Adrenal gland (tissue), 12 donors: Measurements from ENCODE around the gene OSBPL10. TPM values are rescaled to one million over a fixed set of nuclear protein-coding genes. Genes with fewer than 3 reads are reported as not detected.

ENCODE experiments used
- DNase-seq, 7 donors: peaks; one replicate each; pipeline ENCODE4 v3.0.0-alpha.2; 2019 to 2020
- H3K27ac ChIP-seq, 5 donors: fragments of 200-600 bp; sonication (generic) in 4 of 5; 1 replicate in 3 of 5; 2 replicates in 2 of 5; pipeline versions ENCODE4 v1.5.1 to v1.8.0; 2016 to 2020; ENCODE audit warnings: mild to moderate bottlenecking in 1 of 5
- H3K27me3 ChIP-seq: fragments of 200-600 bp; 2 replicates; pipeline ENCODE4 v1.8.0; 2021
- H3K36me3 ChIP-seq, 2 donors: fragments of 200-600 bp; replicated peaks in 1 of 2; 1 replicate in 1 of 2; 2 replicates in 1 of 2; pipeline versions ENCODE4 v1.5.1 to v1.8.0; 2018 to 2022
- H3K4me1 ChIP-seq, 2 donors: fragments of 200-600 bp; replicated peaks in 1 of 2; 1 replicate in 1 of 2; 2 replicates in 1 of 2; pipeline versions ENCODE4 v1.5.1 to v1.8.0; 2018 to 2021
- H3K4me3 ChIP-seq, 4 donors: fragments of 200-600 bp; sonication (generic) in 3 of 4; one replicate each; pipeline ENCODE4 v1.5.1; 2016 to 2018
- H3K9me3 ChIP-seq, 3 donors: fragments of 200-600 bp; sonication (generic) in 1 of 3; replicated peaks in 1 of 3; 1 replicate in 2 of 3; 2 replicates in 1 of 3; pipeline versions ENCODE4 v1.5.1 to v1.8.0; 2016 to 2021
- POLR2A ChIP-seq, 2 donors: fragments of 450-650 bp; IDR thresholded peaks; one replicate each; pipeline ENCODE4 v1.6.1; 2017; ENCODE audit warnings: antibody characterized with exemption in 2 of 2, mild to moderate bottlenecking in 2 of 2, moderate library complexity in 1 of 2
- WGBS, 4 donors: extraction: QIAGEN DNeasy Blood & Tissue Kit in 2 of 4; methylation state at CpG; one replicate each; pipeline versions ENCODE4 v1.1.5 to v1.1.7; 2013 to 2017; 5-methylcytosine and 5-hydroxymethylcytosine counted together
- intact Hi-C, 2 donors: fragments of 100-400 bp; cut with DNase I; formaldehyde crosslinking; loops; one replicate each; pipeline versions ENCODE4 v1.14.1 to v1.15.0; 2022 to 2023
- polyA plus RNA-seq, 3 donors: library from polyadenylated mRNA; stranded (reverse); fragments of 200-250 nt in 2 of 3; fragments of 350-450 nt in 1 of 3; fragmentation: Illumina TruSeq in 1 of 3; extraction: RNeasy Lipid Tissue Mini Kit (QIAGEN cat#74804) in 1 of 3; gene quantifications; one replicate each; pipeline ENCODE4 v1.2.3, GENCODE V29; 2013 to 2014
- total RNA-seq, 9 donors: library from RNA; depleted of rRNA in 4 of 9; stranded (reverse); fragments of >200 nt in 4 of 9; fragments of 120-200 nt in 1 of 9; fragmentation: NEBNext Ultra II Directional in 1 of 9; extraction: Animal tissue kit (Norgen Biotek cat#: 25700) in 1 of 9; gene quantifications; one replicate each; pipeline versions ENCODE4 v1.1.0 to v1.2.4, GENCODE V29; 2013 to 2023
- TF ChIP-seq, protein P1 (sequence below), 6 experiments: fragments of 450-650 bp in 4 of 6; fragments of 200-600 bp in 2 of 6; sonication (generic) in 1 of 6; IDR thresholded peaks; 1 replicate in 5 of 6; 2 replicates in 1 of 6; pipeline versions ENCODE4 v1.5.1 to v1.8.0; 2016 to 2021; ENCODE audit warnings: antibody characterized with exemption in 6 of 6, mild to moderate bottlenecking in 2 of 6, moderate library complexity in 1 of 6
- donor health status: healthy with polysubstance abuse.
- donor health status: Bipolar disorder and iron deficiency.
- donor health status: DM: yes; HTN: yes; CAD: no.
- donor health status: DM: no; HTN: no; CAD: no.
- donor health status: DM: no; HTN: no; CAD: no.
- donor health status: DM: yes; HTN: yes; CAD: no.

OSBPL10 gene
- total and polyA plus RNA-seq, 12 donors: 2.0 to 55.6 (median 9.4) TPM

DNA sequence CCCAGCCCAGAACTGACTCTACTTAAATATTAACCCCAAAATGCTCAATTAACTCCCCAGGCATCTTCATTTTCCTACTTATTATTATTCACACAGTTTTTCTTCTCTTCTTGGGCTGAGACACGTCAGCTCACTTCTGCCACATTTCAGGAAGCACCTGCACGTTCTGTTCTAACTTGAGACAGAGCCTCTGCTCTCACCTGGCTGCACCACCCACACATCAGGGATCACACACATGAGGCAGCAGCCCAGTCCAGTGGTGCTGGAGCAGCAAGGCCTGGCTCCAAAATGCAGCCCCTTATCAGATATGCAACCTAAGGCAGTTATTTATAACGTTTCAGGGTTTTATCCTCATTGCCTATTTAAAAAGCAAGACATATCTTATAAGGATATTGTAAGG, 127.5 kb downstream of the OSBPL10 start:
- no peaks in the 10 kb centered on the region for H3K27me3 ChIP-seq
- no peaks in the 10 kb centered on the region for H3K9me3 ChIP-seq
- no peak for TF ChIP-seq POLR2A (IDR thresholded peaks at IDR 0.05)
- TF ChIP-seq, protein P1, sequence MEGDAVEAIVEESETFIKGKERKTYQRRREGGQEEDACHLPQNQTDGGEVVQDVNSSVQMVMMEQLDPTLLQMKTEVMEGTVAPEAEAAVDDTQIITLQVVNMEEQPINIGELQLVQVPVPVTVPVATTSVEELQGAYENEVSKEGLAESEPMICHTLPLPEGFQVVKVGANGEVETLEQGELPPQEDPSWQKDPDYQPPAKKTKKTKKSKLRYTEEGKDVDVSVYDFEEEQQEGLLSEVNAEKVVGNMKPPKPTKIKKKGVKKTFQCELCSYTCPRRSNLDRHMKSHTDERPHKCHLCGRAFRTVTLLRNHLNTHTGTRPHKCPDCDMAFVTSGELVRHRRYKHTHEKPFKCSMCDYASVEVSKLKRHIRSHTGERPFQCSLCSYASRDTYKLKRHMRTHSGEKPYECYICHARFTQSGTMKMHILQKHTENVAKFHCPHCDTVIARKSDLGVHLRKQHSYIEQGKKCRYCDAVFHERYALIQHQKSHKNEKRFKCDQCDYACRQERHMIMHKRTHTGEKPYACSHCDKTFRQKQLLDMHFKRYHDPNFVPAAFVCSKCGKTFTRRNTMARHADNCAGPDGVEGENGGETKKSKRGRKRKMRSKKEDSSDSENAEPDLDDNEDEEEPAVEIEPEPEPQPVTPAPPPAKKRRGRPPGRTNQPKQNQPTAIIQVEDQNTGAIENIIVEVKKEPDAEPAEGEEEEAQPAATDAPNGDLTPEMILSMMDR (IDR thresholded peaks at IDR 0.05): no peak
- no peak overlapping the region for H3K27ac ChIP-seq
- WGBS, 4 donors: 60 to 70% (median 66%) methylated on average over 3 of the region's 3 CpGs
- H3K4me3 ChIP-seq: no peak overlapping the region
- intact Hi-C loops: no loop called here
- no peak for DNase-seq
- H3K36me3 ChIP-seq: no peaks in the 10 kb centered on the region
- peaks cover 6 to 13% of the 10 kb centered on the region in 2 donors for H3K4me1 ChIP-seq

DNA sequence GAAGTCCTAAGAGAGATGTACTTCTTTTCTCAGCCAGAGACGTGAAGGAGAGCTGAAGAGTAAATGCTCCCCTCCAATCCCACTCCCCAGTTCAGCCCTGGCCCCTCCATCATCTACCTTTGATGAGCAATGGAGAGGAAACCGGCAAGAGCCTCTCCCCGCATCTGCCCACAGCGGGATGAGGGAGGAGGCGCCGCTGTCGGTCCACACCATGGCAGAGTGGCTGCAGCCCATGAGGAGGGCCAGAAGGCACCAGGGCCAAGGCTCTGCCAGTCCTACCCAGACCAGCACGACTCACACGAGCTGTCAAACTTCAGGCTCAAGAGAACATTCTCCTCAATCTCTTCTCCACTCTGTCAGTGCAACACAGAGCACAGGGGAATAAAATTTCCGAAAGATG, 129.8 kb downstream of the OSBPL10 start:
- no peak for DNase-seq
- Histone ChIP-seq H3K27ac (peak overlapping the region in 1 of 5 donors; percentile 23), H3K36me3 (no peaks in the 10 kb centered on the region), H3K9me3 (no peaks in the 10 kb centered on the region), H3K27me3 (no peaks in the 10 kb centered on the region), H3K4me3 (no peak overlapping the region), H3K4me1 (peaks cover 10 to 13% of the 10 kb centered on the region in 2 donors)
- intact Hi-C loops: no loop called here
- 77 to 78% (median 77%) methylated on average over 10 of the region's 10 CpGs for WGBS, 4 donors
- TF ChIP-seq, protein P1 (IDR thresholded peaks at IDR 0.05): no peak
- TF ChIP-seq POLR2A (IDR thresholded peaks at IDR 0.05): no peak

DNA sequence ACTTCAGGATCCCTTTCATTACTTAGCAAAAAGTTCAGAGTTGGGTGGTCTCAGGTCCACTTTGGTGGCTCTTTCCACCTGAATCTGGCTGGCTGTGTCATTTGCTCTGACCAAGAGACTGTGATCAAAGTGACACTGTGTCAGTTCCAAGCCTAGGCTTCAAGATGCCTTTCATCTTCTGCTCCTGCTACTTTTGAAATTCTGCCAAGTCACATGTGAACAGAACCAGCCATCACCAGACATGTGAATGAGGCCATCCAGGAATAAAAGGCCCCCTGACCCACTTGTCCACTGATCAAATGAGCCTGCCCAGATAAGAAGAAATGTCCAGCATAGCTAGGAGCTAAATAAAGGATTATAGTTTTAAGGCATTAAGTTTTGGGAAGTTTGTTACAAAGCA, 132.2 kb downstream of the OSBPL10 start:
- DNase-seq: no peak
- no peak overlapping the region for H3K27ac ChIP-seq
- no peaks in the 10 kb centered on the region for H3K27me3 ChIP-seq
- intact Hi-C loops: no loop called here
- no peak overlapping the region for H3K4me3 ChIP-seq
- TF ChIP-seq POLR2A (IDR thresholded peaks at IDR 0.05): no peak
- TF ChIP-seq, protein P1 (IDR thresholded peaks at IDR 0.05): no peak
- peaks cover 10 to 13% of the 10 kb centered on the region in 2 donors for H3K4me1 ChIP-seq
- no peaks in the 10 kb centered on the region for H3K9me3 ChIP-seq
- no peaks in the 10 kb centered on the region for H3K36me3 ChIP-seq

DNA sequence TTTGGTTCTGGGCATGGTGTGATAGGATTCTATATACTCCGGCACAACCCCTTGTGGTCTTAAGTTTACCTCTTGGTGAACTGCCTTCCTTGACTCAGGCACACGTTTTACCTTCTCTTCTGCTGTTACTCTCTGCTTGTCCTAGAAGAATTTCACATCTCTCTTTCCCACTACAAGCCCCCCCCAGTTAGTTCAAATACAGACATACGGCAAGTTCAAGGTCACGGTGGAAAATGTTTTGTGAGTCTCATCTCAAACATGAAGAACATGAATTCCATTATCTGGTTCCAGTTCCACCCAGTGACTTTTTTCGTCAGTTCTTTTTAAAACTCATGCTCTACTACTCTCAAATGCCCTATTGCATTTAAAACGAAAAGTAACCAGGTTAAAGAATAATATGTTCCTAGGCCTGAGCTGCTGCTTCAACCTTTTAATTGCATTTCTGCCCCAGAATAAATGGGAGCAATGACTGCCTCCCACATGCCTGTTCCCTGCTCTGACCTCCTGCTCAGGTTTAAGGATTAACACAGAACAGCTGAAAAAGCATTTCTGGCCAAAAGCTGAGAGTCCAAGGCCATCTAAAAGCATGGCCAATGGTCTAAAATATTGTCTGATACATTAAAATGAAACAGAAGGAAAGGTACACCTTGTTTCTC, 132.8 kb downstream of the OSBPL10 start:
- Histone ChIP-seq H3K36me3 (no peaks in the 10 kb centered on the region), H3K27me3 (no peaks in the 10 kb centered on the region), H3K27ac (no peak overlapping the region), H3K4me3 (no peak overlapping the region), H3K9me3 (no peaks in the 10 kb centered on the region), H3K4me1 (peaks cover 10 to 13% of the 10 kb centered on the region in 2 donors)
- TF ChIP-seq POLR2A (IDR thresholded peaks at IDR 0.05): no peak
- TF ChIP-seq, protein P1 (IDR thresholded peaks at IDR 0.05): no peak
- intact Hi-C loops: no loop called here
- DNase-seq: no peak
- WGBS, 4 donors: 58 to 72% (median 62%) methylated on average over 6 of the region's 6 CpGs
